Transverse colon (tissue), 3 donors: ENCODE measurements around the gene SNRK.

Experiments
- EP300 ChIP-seq: sonication (generic); formaldehyde crosslinking; IDR thresholded peaks from one replicate; pipeline ENCODE4 v1.6.1; 2017; ENCODE audit warnings: antibody characterized with exemption, low read depth
- POLR2AphosphoS5 ChIP-seq, 3 donors: sonication (generic); formaldehyde crosslinking; IDR thresholded peaks; one replicate each; pipeline ENCODE4 v1.6.1; 2016; ENCODE audit warnings: antibody characterized with exemption in 3 of 3

DNA sequence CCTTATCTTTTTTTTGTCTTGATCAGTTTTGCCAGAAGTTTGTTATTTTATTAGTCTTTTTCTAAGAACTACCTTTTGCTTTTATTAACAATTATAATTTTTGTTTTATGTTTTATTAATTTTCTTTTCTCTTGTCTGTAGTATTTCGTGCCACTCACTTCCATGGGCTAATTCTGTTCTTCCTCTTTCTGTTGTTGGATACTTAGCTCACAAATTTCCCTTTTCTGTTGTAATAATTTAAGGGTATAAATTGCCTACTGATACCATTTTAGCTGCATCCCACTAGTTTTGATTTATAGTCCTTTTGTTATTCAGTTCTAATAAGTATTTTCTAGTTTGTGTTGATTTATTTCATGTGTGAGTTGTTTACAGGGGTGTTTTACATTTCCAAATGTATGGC, 48.6 kb downstream of the SNRK start:
- TF ChIP-seq POLR2AphosphoS5 (IDR thresholded peaks at IDR 0.05) (no peak), EP300 (no peak)
